ENCODE measurements around the gene PTPRCAP.

DNA sequence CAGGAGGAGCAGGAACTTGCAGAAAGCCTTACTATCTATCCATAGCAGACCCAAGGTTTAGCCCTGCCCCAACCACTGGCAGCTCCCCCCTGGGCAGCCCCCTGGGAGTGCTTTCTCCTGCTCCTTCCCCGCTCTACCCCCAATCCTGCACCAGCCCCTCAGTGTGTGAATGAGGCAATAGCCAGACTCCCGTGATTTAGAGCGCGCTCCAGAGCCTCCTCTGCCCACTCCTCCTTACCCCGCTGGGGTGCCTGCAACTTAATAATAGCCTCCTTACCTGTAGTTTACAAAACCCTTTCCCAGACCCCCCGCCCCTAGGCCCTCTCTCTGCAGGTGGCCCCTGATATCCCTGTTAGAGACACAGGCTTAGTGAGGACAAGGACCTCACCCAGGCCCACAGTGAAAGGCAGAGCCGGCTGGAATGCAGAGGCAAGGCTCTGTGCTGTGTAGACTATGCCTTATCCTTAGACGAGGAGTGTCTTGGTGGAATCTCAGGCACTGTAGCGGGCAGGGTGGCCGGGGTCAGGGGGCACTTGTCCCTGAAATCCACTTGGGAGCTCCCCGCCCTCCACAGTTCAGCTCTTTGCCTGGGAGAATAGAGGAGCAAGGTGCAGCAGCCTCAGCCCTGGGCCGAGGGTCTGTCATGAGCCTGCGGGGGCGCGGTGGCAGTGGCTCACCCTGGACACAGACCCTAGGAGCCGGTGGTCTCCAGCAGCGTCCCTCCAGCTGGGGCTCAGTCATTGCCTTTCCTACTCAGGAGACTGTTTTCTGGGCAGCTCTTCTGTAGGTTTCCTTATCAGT is 26.3 kb downstream of the PTPRCAP start:
- TF ChIP-seq, protein P1, sequence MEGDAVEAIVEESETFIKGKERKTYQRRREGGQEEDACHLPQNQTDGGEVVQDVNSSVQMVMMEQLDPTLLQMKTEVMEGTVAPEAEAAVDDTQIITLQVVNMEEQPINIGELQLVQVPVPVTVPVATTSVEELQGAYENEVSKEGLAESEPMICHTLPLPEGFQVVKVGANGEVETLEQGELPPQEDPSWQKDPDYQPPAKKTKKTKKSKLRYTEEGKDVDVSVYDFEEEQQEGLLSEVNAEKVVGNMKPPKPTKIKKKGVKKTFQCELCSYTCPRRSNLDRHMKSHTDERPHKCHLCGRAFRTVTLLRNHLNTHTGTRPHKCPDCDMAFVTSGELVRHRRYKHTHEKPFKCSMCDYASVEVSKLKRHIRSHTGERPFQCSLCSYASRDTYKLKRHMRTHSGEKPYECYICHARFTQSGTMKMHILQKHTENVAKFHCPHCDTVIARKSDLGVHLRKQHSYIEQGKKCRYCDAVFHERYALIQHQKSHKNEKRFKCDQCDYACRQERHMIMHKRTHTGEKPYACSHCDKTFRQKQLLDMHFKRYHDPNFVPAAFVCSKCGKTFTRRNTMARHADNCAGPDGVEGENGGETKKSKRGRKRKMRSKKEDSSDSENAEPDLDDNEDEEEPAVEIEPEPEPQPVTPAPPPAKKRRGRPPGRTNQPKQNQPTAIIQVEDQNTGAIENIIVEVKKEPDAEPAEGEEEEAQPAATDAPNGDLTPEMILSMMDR (IDR thresholded peaks at IDR 0.05; ENCODE audit: poor library complexity, severe bottlenecking) = no peak
- TF ChIP-seq POLR2AphosphoS5 (IDR thresholded peaks at IDR 0.05) = no peak
- TF ChIP-seq, protein P2, sequence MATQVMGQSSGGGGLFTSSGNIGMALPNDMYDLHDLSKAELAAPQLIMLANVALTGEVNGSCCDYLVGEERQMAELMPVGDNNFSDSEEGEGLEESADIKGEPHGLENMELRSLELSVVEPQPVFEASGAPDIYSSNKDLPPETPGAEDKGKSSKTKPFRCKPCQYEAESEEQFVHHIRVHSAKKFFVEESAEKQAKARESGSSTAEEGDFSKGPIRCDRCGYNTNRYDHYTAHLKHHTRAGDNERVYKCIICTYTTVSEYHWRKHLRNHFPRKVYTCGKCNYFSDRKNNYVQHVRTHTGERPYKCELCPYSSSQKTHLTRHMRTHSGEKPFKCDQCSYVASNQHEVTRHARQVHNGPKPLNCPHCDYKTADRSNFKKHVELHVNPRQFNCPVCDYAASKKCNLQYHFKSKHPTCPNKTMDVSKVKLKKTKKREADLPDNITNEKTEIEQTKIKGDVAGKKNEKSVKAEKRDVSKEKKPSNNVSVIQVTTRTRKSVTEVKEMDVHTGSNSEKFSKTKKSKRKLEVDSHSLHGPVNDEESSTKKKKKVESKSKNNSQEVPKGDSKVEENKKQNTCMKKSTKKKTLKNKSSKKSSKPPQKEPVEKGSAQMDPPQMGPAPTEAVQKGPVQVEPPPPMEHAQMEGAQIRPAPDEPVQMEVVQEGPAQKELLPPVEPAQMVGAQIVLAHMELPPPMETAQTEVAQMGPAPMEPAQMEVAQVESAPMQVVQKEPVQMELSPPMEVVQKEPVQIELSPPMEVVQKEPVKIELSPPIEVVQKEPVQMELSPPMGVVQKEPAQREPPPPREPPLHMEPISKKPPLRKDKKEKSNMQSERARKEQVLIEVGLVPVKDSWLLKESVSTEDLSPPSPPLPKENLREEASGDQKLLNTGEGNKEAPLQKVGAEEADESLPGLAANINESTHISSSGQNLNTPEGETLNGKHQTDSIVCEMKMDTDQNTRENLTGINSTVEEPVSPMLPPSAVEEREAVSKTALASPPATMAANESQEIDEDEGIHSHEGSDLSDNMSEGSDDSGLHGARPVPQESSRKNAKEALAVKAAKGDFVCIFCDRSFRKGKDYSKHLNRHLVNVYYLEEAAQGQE (IDR thresholded peaks at IDR 0.05; ENCODE audit: borderline replicate concordance) = no peak

All from neural cell (in vitro differentiated cells).